ENCODE measurements around the gene DLG5.
A peak's percentile ranks its signal among the peaks of the same experiment; 100 is the strongest.

DLG5 gene

GRCh38 chr10:77925410-77925794, 1.2 kb downstream of the DLG5 start:
- Histone ChIP-seq H3K27me3 (replicated peaks; ENCODE audit: control insufficient read depth, insufficient read depth, low read length) (no peaks in the 10 kb centered on the region), H3K9ac (ENCODE audit: low read length) (peak overlapping the region; percentile 93), H3K36me3 (ENCODE audit: control insufficient read depth, insufficient read depth, low read length, severe bottlenecking) (no peaks in the 10 kb centered on the region), H3K4me3 (ENCODE audit: low read length) (peak overlapping the region; percentile 91), H3K9me3 (ENCODE audit: control insufficient read depth, low read length) (no peaks in the 10 kb centered on the region), H3K4me1 (ENCODE audit: control insufficient read depth, insufficient read depth, low read length) (peaks cover 22% of the 10 kb centered on the region)
- DNase-seq (ENCODE audit: low read depth): peak; percentile 74

GRCh38 chr10:77922566-77923179, 3.9 kb downstream of the DLG5 start:
- Histone ChIP-seq H3K4me3 (ENCODE audit: low read length) (no peak overlapping the region), H3K27me3 (replicated peaks; ENCODE audit: control insufficient read depth, insufficient read depth, low read length) (no peaks in the 10 kb centered on the region), H3K9me3 (ENCODE audit: control insufficient read depth, low read length) (no peaks in the 10 kb centered on the region), H3K36me3 (ENCODE audit: control insufficient read depth, insufficient read depth, low read length, severe bottlenecking) (no peaks in the 10 kb centered on the region), H3K4me1 (ENCODE audit: control insufficient read depth, insufficient read depth, low read length) (peaks cover 22% of the 10 kb centered on the region), H3K9ac (ENCODE audit: low read length) (no peak overlapping the region)
- no peak for DNase-seq (ENCODE audit: low read depth)

- DNase-seq (ENCODE audit: low read depth): no peak
These were observed 4.5 kb downstream of the DLG5 start for GRCh38 chr10:77922055-77922454.

DNA sequence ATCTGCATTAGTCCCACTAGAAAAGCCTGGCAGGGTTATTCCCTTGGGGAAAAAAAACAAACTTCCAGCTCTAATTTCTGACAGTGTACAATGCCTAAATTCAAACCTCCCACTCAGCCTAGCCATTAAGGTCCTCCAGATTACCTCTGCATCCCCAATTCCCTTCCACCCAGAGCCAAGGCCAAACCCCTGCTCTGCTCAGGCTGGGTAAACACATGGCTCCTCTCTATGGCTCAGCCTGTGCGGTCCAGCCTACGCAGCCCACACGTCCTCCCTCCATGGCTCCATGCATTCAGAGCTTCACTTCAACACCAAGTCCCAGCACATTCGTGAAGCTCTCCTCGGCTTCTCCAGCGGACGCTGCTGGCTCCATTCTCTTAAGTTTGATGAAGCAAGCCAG, 5.2 kb downstream of the DLG5 start:
- no peak for DNase-seq (ENCODE audit: low read depth)
- Histone ChIP-seq H3K4me3 (ENCODE audit: low read length) (no peak overlapping the region), H3K4me1 (ENCODE audit: control insufficient read depth, insufficient read depth, low read length) (peaks cover 17% of the 10 kb centered on the region), H3K36me3 (ENCODE audit: control insufficient read depth, insufficient read depth, low read length, severe bottlenecking) (no peaks in the 10 kb centered on the region), H3K27me3 (replicated peaks; ENCODE audit: control insufficient read depth, insufficient read depth, low read length) (no peaks in the 10 kb centered on the region), H3K9ac (ENCODE audit: low read length) (no peak overlapping the region), H3K9me3 (ENCODE audit: control insufficient read depth, low read length) (no peaks in the 10 kb centered on the region)

More at GRCh38 chr10:77922055-77922454, 4.5 kb downstream of the DLG5 start:
- H3K9me3 ChIP-seq (ENCODE audit: control insufficient read depth, low read length): no peaks in the 10 kb centered on the region
- no peaks in the 10 kb centered on the region for H3K27me3 ChIP-seq (replicated peaks; ENCODE audit: control insufficient read depth, insufficient read depth, low read length)
- H3K4me1 ChIP-seq (ENCODE audit: control insufficient read depth, insufficient read depth, low read length): peaks cover 17% of the 10 kb centered on the region
- no peak overlapping the region for H3K4me3 ChIP-seq (ENCODE audit: low read length)
- no peaks in the 10 kb centered on the region for H3K36me3 ChIP-seq (ENCODE audit: control insufficient read depth, insufficient read depth, low read length, severe bottlenecking)
- no peak overlapping the region for H3K9ac ChIP-seq (ENCODE audit: low read length)

DNA sequence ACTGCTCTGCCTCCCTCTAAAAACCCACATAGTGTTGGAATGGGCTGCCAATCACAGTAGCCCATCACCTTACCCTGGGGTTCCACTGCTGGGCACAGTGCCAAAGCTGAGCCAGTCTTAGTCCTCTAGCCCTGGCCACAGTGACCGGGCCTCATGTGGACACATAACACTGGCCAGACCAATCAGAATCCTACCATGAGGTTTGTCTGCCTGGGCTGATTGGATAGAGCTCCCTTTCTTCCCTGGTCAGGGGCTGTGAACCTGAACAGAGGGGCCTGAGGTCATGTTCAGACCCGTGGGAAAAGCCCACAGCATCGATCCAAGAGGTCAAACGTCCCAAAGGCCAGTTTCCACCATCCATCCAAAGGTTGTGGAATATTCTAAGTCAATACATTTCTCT, 6.1 kb downstream of the DLG5 start:
- H3K9me3 ChIP-seq (ENCODE audit: control insufficient read depth, low read length): no peaks in the 10 kb centered on the region
- DNase-seq (ENCODE audit: low read depth): no peak
- H3K4me3 ChIP-seq (ENCODE audit: low read length): no peak overlapping the region
- peaks cover 20% of the 10 kb centered on the region for H3K4me1 ChIP-seq (ENCODE audit: control insufficient read depth, insufficient read depth, low read length)
- H3K27me3 ChIP-seq (replicated peaks; ENCODE audit: control insufficient read depth, insufficient read depth, low read length): no peaks in the 10 kb centered on the region
- H3K9ac ChIP-seq (ENCODE audit: low read length): no peak overlapping the region
- H3K36me3 ChIP-seq (ENCODE audit: control insufficient read depth, insufficient read depth, low read length, severe bottlenecking): no peaks in the 10 kb centered on the region

GRCh38 chr10:77919713-77920108, 6.8 kb downstream of the DLG5 start:
- H3K27me3 ChIP-seq (replicated peaks; ENCODE audit: control insufficient read depth, insufficient read depth, low read length): no peaks in the 10 kb centered on the region
- peak; percentile 67 for DNase-seq (ENCODE audit: low read depth)
- H3K36me3 ChIP-seq (ENCODE audit: control insufficient read depth, insufficient read depth, low read length, severe bottlenecking): no peaks in the 10 kb centered on the region
- H3K4me3 ChIP-seq (ENCODE audit: low read length): no peak overlapping the region
- H3K4me1 ChIP-seq (ENCODE audit: control insufficient read depth, insufficient read depth, low read length): peaks cover 19% of the 10 kb centered on the region
- no peak overlapping the region for H3K9ac ChIP-seq (ENCODE audit: low read length)
- H3K9me3 ChIP-seq (ENCODE audit: control insufficient read depth, low read length): no peaks in the 10 kb centered on the region

DNA sequence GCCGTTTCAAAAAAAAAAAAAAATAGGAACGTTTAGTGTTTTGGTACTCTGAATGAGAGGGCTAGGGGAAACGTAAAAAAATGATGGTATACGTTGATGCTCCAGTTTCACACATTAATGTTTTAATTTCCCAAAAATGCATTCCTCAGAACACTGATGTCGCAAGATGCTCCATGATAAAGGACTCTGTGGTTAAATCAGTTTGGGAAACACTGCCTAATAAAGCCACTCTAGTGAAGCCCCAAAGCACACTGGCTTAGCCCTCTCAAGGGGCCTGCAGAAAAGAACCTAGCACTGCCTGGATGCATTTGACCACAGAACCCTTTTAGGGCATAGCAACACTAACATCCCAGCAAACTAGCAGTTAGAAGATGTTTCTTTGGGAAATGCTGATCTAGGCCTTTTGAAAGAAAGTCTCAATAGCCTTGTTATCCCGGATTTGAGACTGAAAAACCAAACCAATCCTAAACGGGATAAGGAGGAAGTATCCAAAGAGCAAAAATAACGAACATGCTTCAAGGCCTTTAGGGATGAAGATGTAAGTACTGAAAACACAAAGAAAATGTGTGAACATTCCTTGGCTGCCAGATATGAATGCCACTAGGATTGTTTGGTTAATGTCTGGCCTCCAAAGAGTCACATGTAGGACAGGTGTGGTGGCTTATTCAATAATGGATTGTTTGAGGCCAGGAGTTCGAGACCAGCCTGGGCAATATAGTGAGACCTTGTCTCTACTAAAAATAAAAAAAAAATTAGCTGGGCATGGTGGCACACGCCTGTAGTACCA, 11.0 kb downstream of the DLG5 start:
- DNase-seq (ENCODE audit: low read depth): peak; percentile 29
- Histone ChIP-seq H3K4me1 (ENCODE audit: control insufficient read depth, insufficient read depth, low read length) (peaks cover 24% of the 10 kb centered on the region), H3K36me3 (ENCODE audit: control insufficient read depth, insufficient read depth, low read length, severe bottlenecking) (no peaks in the 10 kb centered on the region), H3K9me3 (ENCODE audit: control insufficient read depth, low read length) (no peaks in the 10 kb centered on the region), H3K9ac (ENCODE audit: low read length) (peak overlapping the region; percentile 19), H3K4me3 (ENCODE audit: low read length) (no peak overlapping the region), H3K27me3 (replicated peaks; ENCODE audit: control insufficient read depth, insufficient read depth, low read length) (no peaks in the 10 kb centered on the region)

DNA sequence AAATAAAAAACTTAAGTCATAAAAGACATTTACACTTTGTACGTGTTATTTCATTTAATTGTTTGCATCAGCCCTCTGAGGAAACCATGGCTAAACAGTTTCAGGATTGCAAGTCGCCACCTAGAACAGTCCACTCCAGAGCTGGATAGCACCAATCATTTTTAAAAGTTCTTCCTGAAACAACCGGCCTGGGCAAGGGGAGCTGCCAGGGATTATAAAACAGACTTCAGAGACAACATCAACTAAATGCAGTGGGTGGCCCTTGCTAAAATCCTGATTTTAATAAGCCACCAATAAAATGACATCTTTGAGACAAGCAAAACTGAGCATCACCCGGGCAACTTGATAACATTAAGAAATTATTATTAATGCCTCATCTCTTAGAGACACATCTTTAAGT, 13.5 kb downstream of the DLG5 start:
- Histone ChIP-seq H3K27me3 (replicated peaks; ENCODE audit: control insufficient read depth, insufficient read depth, low read length) (no peaks in the 10 kb centered on the region), H3K4me1 (ENCODE audit: control insufficient read depth, insufficient read depth, low read length) (peaks cover 49% of the 10 kb centered on the region), H3K36me3 (ENCODE audit: control insufficient read depth, insufficient read depth, low read length, severe bottlenecking) (no peaks in the 10 kb centered on the region), H3K9ac (ENCODE audit: low read length) (no peak overlapping the region), H3K4me3 (ENCODE audit: low read length) (no peak overlapping the region), H3K9me3 (ENCODE audit: control insufficient read depth, low read length) (no peaks in the 10 kb centered on the region)
- no peak for DNase-seq (ENCODE audit: low read depth)

GRCh38 chr10:77912576-77912975, 14.0 kb downstream of the DLG5 start:
- no peak for DNase-seq (ENCODE audit: low read depth)
- H3K36me3 ChIP-seq (ENCODE audit: control insufficient read depth, insufficient read depth, low read length, severe bottlenecking): no peaks in the 10 kb centered on the region
- H3K9ac ChIP-seq (ENCODE audit: low read length): no peak overlapping the region
- H3K4me3 ChIP-seq (ENCODE audit: low read length): no peak overlapping the region
- H3K9me3 ChIP-seq (ENCODE audit: control insufficient read depth, low read length): no peaks in the 10 kb centered on the region
- peaks cover 54% of the 10 kb centered on the region for H3K4me1 ChIP-seq (ENCODE audit: control insufficient read depth, insufficient read depth, low read length)
- H3K27me3 ChIP-seq (replicated peaks; ENCODE audit: control insufficient read depth, insufficient read depth, low read length): no peaks in the 10 kb centered on the region

- H3K36me3 ChIP-seq (ENCODE audit: control insufficient read depth, insufficient read depth, low read length, severe bottlenecking): no peaks in the 10 kb centered on the region
- DNase-seq (ENCODE audit: low read depth): peak; percentile 18
- H3K27me3 ChIP-seq (replicated peaks; ENCODE audit: control insufficient read depth, insufficient read depth, low read length): no peaks in the 10 kb centered on the region
- peaks cover 59% of the 10 kb centered on the region for H3K4me1 ChIP-seq (ENCODE audit: control insufficient read depth, insufficient read depth, low read length)
- H3K4me3 ChIP-seq (ENCODE audit: low read length): no peak overlapping the region
- no peaks in the 10 kb centered on the region for H3K9me3 ChIP-seq (ENCODE audit: control insufficient read depth, low read length)
- no peak overlapping the region for H3K9ac ChIP-seq (ENCODE audit: low read length)
These were observed 14.9 kb downstream of the DLG5 start for GRCh38 chr10:77911535-77912123.

- H3K9me3 ChIP-seq (ENCODE audit: control insufficient read depth, low read length): no peaks in the 10 kb centered on the region
- peaks cover 55% of the 10 kb centered on the region for H3K4me1 ChIP-seq (ENCODE audit: control insufficient read depth, insufficient read depth, low read length)
- H3K9ac ChIP-seq (ENCODE audit: low read length): peak overlapping the region; percentile 78
- H3K36me3 ChIP-seq (ENCODE audit: control insufficient read depth, insufficient read depth, low read length, severe bottlenecking): no peaks in the 10 kb centered on the region
- DNase-seq (ENCODE audit: low read depth): no peak
- no peaks in the 10 kb centered on the region for H3K27me3 ChIP-seq (replicated peaks; ENCODE audit: control insufficient read depth, insufficient read depth, low read length)
- no peak overlapping the region for H3K4me3 ChIP-seq (ENCODE audit: low read length)
These were observed 15.9 kb downstream of the DLG5 start for GRCh38 chr10:77910524-77911145.

Data from adipocyte (in vitro differentiated cells).